ENCODE results near the gene MYOD1. TPM values are rescaled to one million over a fixed set of nuclear protein-coding genes. Genes with fewer than 3 reads are reported as not detected.

The MYOD1 gene
- total RNA-seq, 1 donor from 2014 or later, result not detected

GRCh38 chr11:17700991-17701390, 18.4 kb upstream of the MYOD1 start:
- DNase-seq (ENCODE audit: low read depth, low spot score), result no peak

GRCh38 chr11:17702876-17703275, 16.5 kb upstream of the MYOD1 start:
- DNase-seq (ENCODE audit: low read depth, low spot score), result no peak

GRCh38 chr11:17703951-17704350, 15.4 kb upstream of the MYOD1 start:
- DNase-seq (ENCODE audit: low read depth, low spot score), result no peak

- no peak for DNase-seq (ENCODE audit: low read depth, low spot score)
Observed at GRCh38 chr11:17707830-17708229, 11.5 kb upstream of the MYOD1 start.

GRCh38 chr11:17711836-17712235, 7.5 kb upstream of the MYOD1 start:
- no peak for DNase-seq (ENCODE audit: low read depth, low spot score)

GRCh38 chr11:17713851-17714250, 5.5 kb upstream of the MYOD1 start:
- no peak for DNase-seq (ENCODE audit: low read depth, low spot score)

GRCh38 chr11:17714356-17714854, 5.0 kb upstream of the MYOD1 start:
- no peak for DNase-seq (ENCODE audit: low read depth, low spot score)

GRCh38 chr11:17714870-17715269, 4.5 kb upstream of the MYOD1 start:
- no peak for DNase-seq (ENCODE audit: low read depth, low spot score)

- no peak for DNase-seq (ENCODE audit: low read depth, low spot score)
Observed at GRCh38 chr11:17716807-17717206, 2.6 kb upstream of the MYOD1 start.

- no peak for DNase-seq (ENCODE audit: low read depth, low spot score)
Observed at GRCh38 chr11:17718015-17718414, 1.4 kb upstream of the MYOD1 start.

GRCh38 chr11:17718510-17718962, 835 bp upstream of the MYOD1 start:
- DNase-seq (ENCODE audit: low read depth, low spot score), result no peak

GRCh38 chr11:17719938-17720795, 796 bp downstream of the MYOD1 start:
- no peak for DNase-seq (ENCODE audit: low read depth, low spot score)

- no peak for DNase-seq (ENCODE audit: low read depth, low spot score)
Observed at GRCh38 chr11:17720796-17721171, 1.4 kb downstream of the MYOD1 start.

GRCh38 chr11:17721242-17721999, 2.0 kb downstream of the MYOD1 start:
- DNase-seq (ENCODE audit: low read depth, low spot score), result no peak

GRCh38 chr11:17722000-17722643, 2.8 kb downstream of the MYOD1 start:
- no peak for DNase-seq (ENCODE audit: low read depth, low spot score)

- DNase-seq (ENCODE audit: low read depth, low spot score), result no peak
Observed at GRCh38 chr11:17724020-17724908, 4.9 kb downstream of the MYOD1 start.

GRCh38 chr11:17725174-17725573, 5.8 kb downstream of the MYOD1 start:
- DNase-seq (ENCODE audit: low read depth, low spot score), result no peak

GRCh38 chr11:17730137-17730536, 10.8 kb downstream of the MYOD1 start:
- DNase-seq (ENCODE audit: low read depth, low spot score), result no peak

GRCh38 chr11:17730608-17731462, 11.5 kb downstream of the MYOD1 start:
- DNase-seq (ENCODE audit: low read depth, low spot score), result peak; percentile 43

- DNase-seq (ENCODE audit: low read depth, low spot score), result no peak
Observed at GRCh38 chr11:17733261-17733660, 13.9 kb downstream of the MYOD1 start.
